Testis (tissue), 2 donors: Measurements from ENCODE around the gene ABHD3.

Source experiments
- POLR2A ChIP-seq: fragments of 450-650 bp; IDR thresholded peaks from one replicate; pipeline ENCODE4 v1.6.1; 2017; ENCODE audit warnings: antibody characterized with exemption, mild to moderate bottlenecking, moderate library complexity
- TF ChIP-seq, protein P1 (sequence below), 3 experiments: fragments of 450-650 bp in 2 of 3; fragments of 200-600 bp in 1 of 3; sonication (generic) in 1 of 3; IDR thresholded peaks; one replicate each; pipeline ENCODE4 v1.5.1; 2016 to 2019; ENCODE audit warnings: antibody characterized with exemption in 3 of 3, mild to moderate bottlenecking in 2 of 3, moderate library complexity in 1 of 3

DNA sequence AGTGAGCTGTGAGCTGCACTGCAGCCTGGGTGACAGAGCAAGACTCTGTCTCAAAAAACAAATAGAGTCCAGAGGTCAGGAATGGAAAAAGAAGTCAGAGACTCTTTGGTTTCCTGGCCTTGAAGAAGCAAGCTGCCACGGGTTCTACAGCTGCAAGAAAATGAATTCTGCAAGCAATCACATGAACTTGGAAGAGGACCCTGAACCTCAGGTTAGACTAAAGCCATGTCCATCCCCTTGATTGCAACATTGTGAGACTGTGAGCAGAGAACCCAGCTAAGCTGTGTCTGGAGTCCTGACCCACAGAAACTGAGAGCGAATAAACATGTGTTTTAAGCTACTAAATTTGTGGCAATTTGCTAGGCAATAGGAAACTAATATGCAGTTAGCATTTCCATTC is 23.1 kb upstream of the ABHD3 start:
- no peak for TF ChIP-seq POLR2A
- TF ChIP-seq, protein P1, sequence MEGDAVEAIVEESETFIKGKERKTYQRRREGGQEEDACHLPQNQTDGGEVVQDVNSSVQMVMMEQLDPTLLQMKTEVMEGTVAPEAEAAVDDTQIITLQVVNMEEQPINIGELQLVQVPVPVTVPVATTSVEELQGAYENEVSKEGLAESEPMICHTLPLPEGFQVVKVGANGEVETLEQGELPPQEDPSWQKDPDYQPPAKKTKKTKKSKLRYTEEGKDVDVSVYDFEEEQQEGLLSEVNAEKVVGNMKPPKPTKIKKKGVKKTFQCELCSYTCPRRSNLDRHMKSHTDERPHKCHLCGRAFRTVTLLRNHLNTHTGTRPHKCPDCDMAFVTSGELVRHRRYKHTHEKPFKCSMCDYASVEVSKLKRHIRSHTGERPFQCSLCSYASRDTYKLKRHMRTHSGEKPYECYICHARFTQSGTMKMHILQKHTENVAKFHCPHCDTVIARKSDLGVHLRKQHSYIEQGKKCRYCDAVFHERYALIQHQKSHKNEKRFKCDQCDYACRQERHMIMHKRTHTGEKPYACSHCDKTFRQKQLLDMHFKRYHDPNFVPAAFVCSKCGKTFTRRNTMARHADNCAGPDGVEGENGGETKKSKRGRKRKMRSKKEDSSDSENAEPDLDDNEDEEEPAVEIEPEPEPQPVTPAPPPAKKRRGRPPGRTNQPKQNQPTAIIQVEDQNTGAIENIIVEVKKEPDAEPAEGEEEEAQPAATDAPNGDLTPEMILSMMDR (IDR thresholded peaks at IDR 0.05), result no peak
